Dermis microvascular lymphatic vessel endothelial cell (primary cell): ENCODE results near the gene SPACA5B. TPM values are rescaled to one million over a fixed set of nuclear protein-coding genes. Genes with fewer than 3 reads are reported as not detected.

Experiments
- total RNA-seq: library from RNA; depleted of rRNA; stranded (reverse); fragments of >200 nt; gene quantifications from 2 replicates; pipeline ENCODE4 v1.2.1, GENCODE V29; 2014

The SPACA5B gene
- total RNA-seq, 1 donor from 2014 or later: not detected

Other genes with a start within 250 kb of the SPACA5B start
- 1.8 and 2.7 TPM in 2 replicates for gene ZNF182, start 126.6 kb upstream of the SPACA5B start, total RNA-seq
- gene SPACA5, start 123.6 kb upstream of the SPACA5B start, total RNA-seq: not detected in 2 replicates
- gene ZNF630, start 59.0 kb upstream of the SPACA5B start, total RNA-seq: 1.3 TPM in 2 replicates
- gene SSX5, start 66.2 kb downstream of the SPACA5B start, total RNA-seq: not detected in 2 replicates
- not detected in 2 replicates for gene SSX1, start 124.8 kb downstream of the SPACA5B start, total RNA-seq
- gene SSX3, start 226.1 kb downstream of the SPACA5B start, total RNA-seq: not detected in 2 replicates